K562 (cell line): ENCODE data around the gene ETNK2. TPM values are rescaled to one million over a fixed set of nuclear protein-coding genes. Genes with fewer than 3 reads are reported as not detected.

ENCODE experiments used
- ATAC-seq: fragments of 200-7000 bp; cut with Tn5 transposase; 3 replicates; pipeline ENCODE4 v1.9.1; 2020; ENCODE audit warnings: moderate library complexity
- BruUV-seq: library from RNA; stranded (reverse); fragments of 400-500 nt; replicated peaks from 2 replicates; lab custom pipeline; 2021; lab: Mats Ljungman, UMichigan
- CTCF ChIA-PET: fragments of 300-600 bp; formaldehyde crosslinking; extraction: SDS; loops from one replicate; lab custom pipeline; 2021; ENCODE audit warnings: low intra/inter-chr PET ratio; lab: Yijun Ruan, JAX
- POLR2A ChIA-PET: fragments of 300-600, 350-650 bp; sonication (Branson Sonifier 250); formaldehyde crosslinking; extraction: SDS; loops from one replicate; lab custom pipeline; 2021; ENCODE audit warnings: antibody characterized with exemption, inconsistent platforms; lab: Yijun Ruan, JAX
- DNase-seq, 4 experiments: peaks; one replicate each; pipeline versions ENCODE4 v3.0.0 to v3.0.0-alpha.2; 2011 to 2018; ENCODE audit warnings: low spot score in 3 of 4, mixed read lengths in 3 of 4; ENCODE audit errors: extremely low read depth in 1 of 4
- FAIRE-seq: peaks from 2 replicates; lab custom pipeline; 2011; peaks lifted over from hg19 to GRCh38; lab: Jason Lieb, UNC
- H2AFZ ChIP-seq: 2 replicates; pipeline ENCODE4 v1.6.0; 2011; ENCODE audit warnings: low read depth, low read length, control low read depth, inconsistent platforms
- H3K27ac ChIP-seq: fragments of 200-600 bp; 3 replicates; pipeline ENCODE4 v1.8.0; 2011; ENCODE audit warnings: low read depth, mild to moderate bottlenecking, control low read depth, inconsistent platforms, low read length, moderate library complexity, mixed read lengths; ENCODE audit errors: extremely low read depth
- H3K27me3 ChIP-seq, 2 experiments: fragments of 300-600 bp in 1 of 2; 2 replicates in 1 of 2; 3 replicates in 1 of 2; pipeline versions ENCODE4 v1.6.0 to v1.8.0; 2011; ENCODE audit warnings: inconsistent platforms in 2 of 2, low read length in 2 of 2, mild to moderate bottlenecking in 1 of 2, mixed read lengths in 1 of 2, moderate library complexity in 1 of 2; ENCODE audit not compliant: control insufficient read depth in 2 of 2, insufficient read depth in 2 of 2
- H3K36me3 ChIP-seq: fragments of 300-600 bp; 3 replicates; pipeline ENCODE4 v1.8.0; 2011; ENCODE audit warnings: mild to moderate bottlenecking, low read length, inconsistent platforms; ENCODE audit not compliant: control insufficient read depth, insufficient read depth
- H3K4me1 ChIP-seq, 2 experiments: fragments of 200-600 bp in 1 of 2; replicated peaks in 1 of 2; 2 replicates in 1 of 2; 3 replicates in 1 of 2; pipeline versions ENCODE4 v1.5.1 to v1.8.0; 2011; ENCODE audit warnings: inconsistent platforms in 2 of 2, low read length in 2 of 2, mild to moderate bottlenecking in 1 of 2, mixed read lengths in 1 of 2, moderate library complexity in 1 of 2; ENCODE audit not compliant: control insufficient read depth in 2 of 2, insufficient read depth in 2 of 2
- H3K4me2 ChIP-seq: 2 replicates; pipeline ENCODE4 v1.6.1; 2011; ENCODE audit warnings: low read length, control low read depth, inconsistent platforms, mixed read lengths; ENCODE audit not compliant: insufficient read depth
- H3K4me3 ChIP-seq: fragments of 200-600 bp; sonication (generic), shearing (Covaris generic); 2 replicates; pipeline ENCODE4 v1.5.1; 2016; ENCODE audit warnings: control low read depth, inconsistent platforms
- H3K79me2 ChIP-seq: fragments of 200-600 bp; 3 replicates; pipeline ENCODE4 v1.8.0; 2011; ENCODE audit warnings: low read length, inconsistent platforms; ENCODE audit not compliant: control insufficient read depth, insufficient read depth
- H3K9ac ChIP-seq, 2 experiments: 2 replicates each; pipeline versions ENCODE4 v1.6.0 to v1.6.1; 2011; ENCODE audit warnings: low read depth in 2 of 2, low read length in 2 of 2, control low read depth in 1 of 2, inconsistent platforms in 1 of 2, mild to moderate bottlenecking in 1 of 2, mixed read lengths in 1 of 2; ENCODE audit not compliant: insufficient read depth in 1 of 2
- H3K9me1 ChIP-seq: one replicate; pipeline ENCODE4 v1.6.0; 2011; ENCODE audit warnings: inconsistent platforms, mild to moderate bottlenecking, low read length, moderate library complexity; ENCODE audit not compliant: control insufficient read depth, insufficient read depth
- H3K9me3 ChIP-seq: replicated peaks from 2 replicates; pipeline ENCODE4 v1.5.1; 2011; ENCODE audit warnings: low read depth, low read length, inconsistent platforms; ENCODE audit not compliant: control insufficient read depth, insufficient read depth
- H4K20me1 ChIP-seq: replicated peaks from 2 replicates; pipeline ENCODE4 v1.6.1; 2011; ENCODE audit warnings: low read length, inconsistent platforms, mixed read lengths; ENCODE audit not compliant: control insufficient read depth, insufficient read depth
- CGGBP1 ChIP-seq: fragments of 250-450 bp; sonication (Bioruptor Pico); IDR thresholded peaks from 2 replicates; pipeline ENCODE4 v1.9.0; 2021; ENCODE audit warnings: mild to moderate bottlenecking
- ZBTB11 ChIP-seq, 3 experiments: fragments of 200-800 bp in 1 of 3; fragments of 250-450 bp in 1 of 3; fragments of 450-650 bp in 1 of 3; sonication (Bioruptor Pico) in 1 of 3; sonication (Bioruptor generic) in 1 of 3; formaldehyde crosslinking in 1 of 3; IDR thresholded peaks; 2 replicates each; pipeline versions ENCODE4 v1.6.1 to v1.8.0; 2016 to 2022; ENCODE audit warnings: mild to moderate bottlenecking in 2 of 3, missing genetic modification characterization in 2 of 3, missing compliant biosample characterization in 1 of 3, moderate library complexity in 1 of 3
- ZFP1 ChIP-seq: fragments of 450-650 bp; formaldehyde crosslinking; IDR thresholded peaks from 2 replicates; pipeline ENCODE4 v1.4.0; 2020; ENCODE audit warnings: mild to moderate bottlenecking, mixed read lengths
- ZNF3 ChIP-seq: fragments of 250-450 bp; sonication (Bioruptor Pico); IDR thresholded peaks from 2 replicates; pipeline ENCODE4 v1.5.0; 2021; ENCODE audit warnings: mild to moderate bottlenecking, moderate library complexity
- ZNF41 ChIP-seq: fragments of 250-450 bp; sonication (Bioruptor Pico); conservative IDR thresholded peaks from 2 replicates; pipeline ENCODE4 v1.4.0; 2020; ENCODE audit warnings: mild to moderate bottlenecking
- WGBS: fragments of 100-300 bp; shearing (Covaris generic); methylation state at CpG from one replicate; pipeline ENCODE4 v1.1.6; 2016; ENCODE audit warnings: low coverage, mixed read lengths; ENCODE audit not compliant: insufficient coverage; ENCODE audit errors: missing lambda C conversion rate; 5-methylcytosine and 5-hydroxymethylcytosine counted together
- in situ Hi-C: fragments of 300-500 bp; cut with MboI; formaldehyde crosslinking; loops from 4 replicates; pipeline ENCODE4 v1.15.0; 2018; ENCODE audit warnings: inconsistent platforms, mixed read lengths
- intact Hi-C: fragments of 100-400 bp; cut with micrococcal nuclease; formaldehyde crosslinking; loops from 2 replicates; pipeline ENCODE4 v1.14.2; 2022
- polyA plus RNA-seq, 8 experiments: library from polyadenylated mRNA; depleted of rRNA in 4 of 8; stranded (reverse) in 5 of 8; unstranded in 3 of 8; fragments of >200 nt; fragmentation: Nextera tagmentation in 2 of 8; fragmentation: Illumina TruSeq in 1 of 8; extraction: Ambion mirVana in 2 of 8; extraction: Trizol in 1 of 8; gene quantifications; 2 replicates each; pipeline versions ENCODE4 v1.2.1 to v1.2.3, GENCODE V29; 2011 to 2014; ENCODE audit warnings: inconsistent platforms in 1 of 8, missing spikeins in 1 of 8
- total RNA-seq, 7 experiments: library from RNA; depleted of rRNA in 6 of 7; stranded (reverse); fragments of >200 nt in 6 of 7; fragmentation: Illumina TruSeq in 2 of 7; extraction: Trizol in 2 of 7; gene quantifications; 2 replicates each; pipeline versions ENCODE4 v1.2.1 to v1.2.3, GENCODE V29; 2011 to 2021; ENCODE audit warnings: low replicate concordance in 1 of 7

Gene ETNK2
- total and polyA plus RNA-seq, 9 of the 15 experiments (the other 6 are each of a cell fraction or from before 2014, with no cell fraction given): 0.03 to 0.38 (median 0.13) TPM; not detected in 4

- no peak for TF ChIP-seq ZBTB11 (CRISPR knock-in tag; IDR thresholded peaks at IDR 0.05)
- no peak for TF ChIP-seq ZNF3 (CRISPR knock-in tag)
- no peak for TF ChIP-seq CGGBP1 (CRISPR knock-in tag)
These were observed 11.9 kb downstream of the ETNK2 start (continued) for GRCh38 chr1:204139952-204140351.

GRCh38 chr1:204139088-204139487 lies 12.8 kb downstream of the ETNK2 start:
- no TSS peak for BruUV-seq
- Histone ChIP-seq H3K4me2 (no peak overlapping the region), H3K79me2 (no peaks in the 10 kb centered on the region), H3K9ac (no peak overlapping the region), H2AFZ (no peak overlapping the region), H3K4me3 (no peak overlapping the region), H4K20me1 (peaks cover 6% of the 10 kb centered on the region; the same call in 1 of the 2 replicates), H3K27me3 (peaks cover 31 to 57% of the 10 kb centered on the region in 2 experiments; a peak in 4 of 5 replicates), H3K4me1 (no peaks in the 10 kb centered on the region), H3K9me1 (no peaks in the 10 kb centered on the region), H3K9me3 (no peaks in the 10 kb centered on the region), H3K36me3 (no peaks in the 10 kb centered on the region), H3K27ac (no peak overlapping the region)
- in situ Hi-C loops (no loop called here), intact Hi-C loops (no loop called here)
- ChIA-PET POLR2A (interaction anchor here (0.5 to 2.7 kb wide), 2 partner anchors 10 to 231 kb away, joined by 3 to 9 read pairs; no protein-coding TSS in a partner anchor), CTCF (no interaction called here)
- 0% methylated on average over 2 of the region's 2 CpGs for WGBS
- no peak for DNase-seq
- FAIRE-seq: no peak
- no peak for ATAC-seq
- no peak for TF ChIP-seq ZNF41
- peak; percentile 88 for TF ChIP-seq ZFP1 (CRISPR knock-in tag)
